GM12878 (cell line): ENCODE data around the gene CFAP61. TPM values are rescaled to one million over a fixed set of nuclear protein-coding genes. Genes with fewer than 3 reads are reported as not detected.

Experiments used
- ATAC-seq: fragments of 200-7000 bp; cut with Tn5 transposase; 3 replicates; pipeline ENCODE4 v1.9.1; 2020; ENCODE audit warnings: mild to moderate bottlenecking, moderate library complexity
- BruUV-seq: library from RNA; stranded (reverse); fragments of 400-500 nt; replicated peaks from 2 replicates; lab custom pipeline; 2021; lab: Mats Ljungman, UMichigan
- CTCF ChIA-PET: fragments of 300-600 bp; sonication (Branson Sonifier 250); formaldehyde crosslinking; extraction: SDS; loops from one replicate; lab custom pipeline; 2021; ENCODE audit warnings: inconsistent platforms; lab: Yijun Ruan, JAX
- POLR2A ChIA-PET: fragments of 350-600 bp; formaldehyde crosslinking; extraction: SDS; loops from one replicate; lab custom pipeline; 2021; ENCODE audit warnings: inconsistent platforms; lab: Charles Lee
- RAD21 ChIA-PET: fragments of 300-600 bp; sonication (Branson Sonifier 250); formaldehyde crosslinking; loops from one replicate; lab custom pipeline; 2023; ENCODE audit warnings: antibody characterized with exemption; ENCODE audit not compliant: unreplicated experiment; lab: Charles Lee
- SMC1A ChIA-PET: fragments of 300-600 bp; sonication (Branson Sonifier 250); formaldehyde crosslinking; loops from one replicate; lab custom pipeline; 2023; ENCODE audit not compliant: unreplicated experiment, uncharacterized antibody; lab: Charles Lee
- DNase-seq: peaks from one replicate; pipeline ENCODE4 v3.0.0-alpha.2; 2011; ENCODE audit warnings: low read depth, low spot score
- FAIRE-seq: peaks from 3 replicates; lab custom pipeline; 2011; peaks lifted over from hg19 to GRCh38; lab: Jason Lieb, UNC
- H2AFZ ChIP-seq: 2 replicates; pipeline ENCODE4 v1.6.0; 2011; ENCODE audit warnings: low read depth, low read length, control low read depth; ENCODE audit not compliant: control insufficient read depth
- H3K27ac ChIP-seq: 2 replicates; pipeline ENCODE4 v1.5.1; 2011; ENCODE audit warnings: control low read depth; ENCODE audit not compliant: control insufficient read depth, insufficient read depth
- H3K27me3 ChIP-seq, 2 experiments: replicated peaks in 1 of 2; 2 replicates each; pipeline versions ENCODE4 v1.6.0 to v1.6.1; 2011; ENCODE audit warnings: low read length in 1 of 2; ENCODE audit not compliant: control insufficient read depth in 2 of 2, insufficient read depth in 2 of 2
- H3K36me3 ChIP-seq, 2 experiments: 2 replicates each; pipeline ENCODE4 v1.5.1; 2011; ENCODE audit warnings: low read length in 1 of 2; ENCODE audit not compliant: control insufficient read depth in 2 of 2, insufficient read depth in 2 of 2
- H3K4me1 ChIP-seq: 2 replicates; pipeline ENCODE4 v1.6.1; 2011; ENCODE audit warnings: mild to moderate bottlenecking, low read length, moderate library complexity, mixed read lengths; ENCODE audit not compliant: control insufficient read depth, insufficient read depth
- H3K4me2 ChIP-seq: 2 replicates; pipeline ENCODE4 v1.6.0; 2011; ENCODE audit warnings: control low read depth; ENCODE audit not compliant: control insufficient read depth, insufficient read depth
- H3K4me3 ChIP-seq: fragments of 200-600 bp; sonication (generic); 2 replicates; pipeline ENCODE4 v1.5.1; 2016
- H3K79me2 ChIP-seq: 2 replicates; pipeline ENCODE4 v1.6.0; 2011; ENCODE audit warnings: low read length; ENCODE audit not compliant: control insufficient read depth, insufficient read depth
- H3K9ac ChIP-seq: 2 replicates; pipeline ENCODE4 v1.8.0; 2011; ENCODE audit warnings: low read length, control low read depth, mixed read lengths; ENCODE audit not compliant: control insufficient read depth, insufficient read depth
- H3K9me3 ChIP-seq: replicated peaks from 3 replicates; pipeline ENCODE4 v1.5.1; 2011; ENCODE audit warnings: mild to moderate bottlenecking, low read length; ENCODE audit not compliant: control insufficient read depth, insufficient read depth
- H4K20me1 ChIP-seq: 2 replicates; pipeline ENCODE4 v1.6.0; 2011; ENCODE audit not compliant: control insufficient read depth, insufficient read depth
- CBFB ChIP-seq: IDR thresholded peaks from 2 replicates; pipeline ENCODE4 v1.6.1; 2016; ENCODE audit warnings: antibody characterized with exemption, low read depth
- E2F4 ChIP-seq: IDR thresholded peaks from 2 replicates; pipeline ENCODE4 v1.6.1; 2012; ENCODE audit warnings: low read depth, low read length, improper control_type of control experiment
- FOXM1 ChIP-seq: IDR thresholded peaks from 2 replicates; pipeline ENCODE4 v1.6.1; 2012; ENCODE audit warnings: low read depth, mild to moderate bottlenecking, inconsistent platforms, low read length, moderate library complexity
- IRF4 ChIP-seq: IDR thresholded peaks from 2 replicates; pipeline ENCODE4 v1.6.1; 2011; ENCODE audit warnings: low read depth, low read length
- JUNB ChIP-seq: IDR thresholded peaks from 2 replicates; pipeline ENCODE4 v1.6.1; 2016; ENCODE audit warnings: antibody characterized with exemption, mild to moderate bottlenecking
- KDM1A ChIP-seq: fragments of 200-600 bp; sonication (generic); IDR thresholded peaks from 2 replicates; pipeline ENCODE4 v1.6.1; 2016; ENCODE audit warnings: borderline replicate concordance
- MEF2A ChIP-seq: IDR thresholded peaks from 2 replicates; pipeline ENCODE4 v1.6.1; 2011; ENCODE audit warnings: low read depth, mild to moderate bottlenecking, low read length, moderate library complexity; ENCODE audit not compliant: insufficient read depth
- MXI1 ChIP-seq: fragments of 150-350 bp; IDR thresholded peaks from 2 replicates; pipeline ENCODE4 v1.6.1; 2011; ENCODE audit warnings: low read depth, mild to moderate bottlenecking, inconsistent platforms, low read length, improper control_type of control experiment
- POLR2AphosphoS2 ChIP-seq: IDR thresholded peaks from 2 replicates; pipeline ENCODE4 v1.6.1; 2011; ENCODE audit warnings: low read depth, mild to moderate bottlenecking, low read length, improper control_type of control experiment, moderate library complexity
- POU2F2 ChIP-seq: IDR thresholded peaks from 3 replicates; pipeline ENCODE4 v1.6.1; 2011; ENCODE audit warnings: low read depth, mild to moderate bottlenecking, low read length, borderline replicate concordance
- RUNX3 ChIP-seq: IDR thresholded peaks from 2 replicates; pipeline ENCODE4 v1.6.1; 2012; ENCODE audit warnings: low read length, inconsistent platforms
- SIN3A ChIP-seq: IDR thresholded peaks from 2 replicates; pipeline ENCODE4 v1.6.1; 2012; ENCODE audit warnings: low read depth, low read length, improper control_type of control experiment
- TAF1 ChIP-seq: IDR thresholded peaks from 2 replicates; pipeline ENCODE4 v1.6.1; 2011; ENCODE audit warnings: mild to moderate bottlenecking, low read depth, low read length, borderline replicate concordance
- ZNF207 ChIP-seq: fragments of 450-650 bp; IDR thresholded peaks from 2 replicates; pipeline ENCODE4 v1.6.1; 2014; ENCODE audit warnings: antibody characterized with exemption, mild to moderate bottlenecking, borderline replicate concordance
- ZNF217 ChIP-seq: fragments of 450-650 bp; IDR thresholded peaks from 2 replicates; pipeline ENCODE4 v1.6.1; 2017; ENCODE audit warnings: antibody characterized with exemption, mild to moderate bottlenecking
- WGBS: methylation state at CpG from one replicate; pipeline ENCODE4 v1.1.6; 2016; ENCODE audit warnings: low lambda C conversion rate; ENCODE audit not compliant: insufficient replicate concordance, insufficient coverage; ENCODE audit errors: missing lambda C conversion rate; 5-methylcytosine and 5-hydroxymethylcytosine counted together
- in situ Hi-C: fragments of 300-500 bp; cut with MboI; formaldehyde crosslinking; loops from 9 replicates; pipeline ENCODE4 v1.14.3; 2018; ENCODE audit warnings: mixed read lengths
- intact Hi-C: fragments of 100-400 bp; cut with micrococcal nuclease; formaldehyde crosslinking; loops from one replicate; pipeline ENCODE4 v1.14.2; 2022; ENCODE audit not compliant: unreplicated experiment
- polyA plus RNA-seq, 11 experiments: library from polyadenylated mRNA; depleted of rRNA in 4 of 11; unstranded in 6 of 11; stranded (reverse) in 5 of 11; fragments of >200 nt; fragmentation: Nextera tagmentation in 4 of 11; fragmentation: Illumina TruSeq in 1 of 11; extraction: Ambion mirVana in 4 of 11; extraction: Trizol in 1 of 11; gene quantifications; 1 replicate in 1 of 11; 2 replicates in 10 of 11; pipeline versions ENCODE4 v1.2.1 to v1.2.3, GENCODE V29; 2011 to 2016; ENCODE audit warnings: inconsistent platforms in 2 of 11, missing spikeins in 2 of 11, low read depth in 1 of 11
- total RNA-seq, 4 experiments: library from RNA; depleted of rRNA in 3 of 4; stranded (reverse); fragments of >200 nt in 3 of 4; fragmentation: Illumina TruSeq in 1 of 4; extraction: Trizol in 1 of 4; gene quantifications; 2 replicates each; pipeline versions ENCODE4 v1.2.1 to v1.2.3, GENCODE V29; 2013 to 2021
- TF ChIP-seq, protein P1 (sequence below): IDR thresholded peaks from 2 replicates; pipeline ENCODE4 v1.6.1; 2011; ENCODE audit warnings: borderline replicate concordance, low read depth, mild to moderate bottlenecking, moderate library complexity, low read length; ENCODE audit not compliant: insufficient read depth, poor library complexity, severe bottlenecking

The CFAP61 gene
- total and polyA plus RNA-seq, 10 of the 15 experiments (the other 5 are each of a cell fraction or from before 2014, with no cell fraction given) = 0.11 to 0.41 (median 0.24) TPM; not detected in 7

- TF ChIP-seq ZNF207 = no peak
Measured at GRCh38 chr20:20228351-20228750, 176.0 kb downstream of the CFAP61 start (continued).

DNA sequence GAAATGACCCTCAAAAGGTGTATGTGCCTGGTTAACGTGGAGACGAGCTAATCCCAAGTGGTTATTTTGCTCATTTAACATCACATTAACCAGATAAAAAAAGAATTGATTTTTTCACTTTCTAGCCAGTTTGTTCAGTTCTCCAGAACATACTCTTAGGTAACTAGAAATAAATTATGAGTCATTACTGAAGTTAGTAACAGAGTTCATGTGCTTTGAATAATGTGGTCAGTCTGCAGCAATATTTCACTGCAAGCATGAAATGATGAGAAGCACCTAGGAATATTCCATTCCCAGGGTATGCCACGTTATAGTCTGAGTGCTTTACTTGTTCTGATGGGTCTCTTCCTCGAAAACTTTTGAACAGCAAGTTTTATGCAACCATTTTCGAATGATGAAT is 177.3 kb downstream of the CFAP61 start:
- no TSS peak for BruUV-seq
- H3K4me3 ChIP-seq = no peak overlapping the region
- 18% methylated on average over 5 of the region's 5 CpGs for WGBS
- H3K4me2 ChIP-seq = no peak overlapping the region
- H3K79me2 ChIP-seq = no peaks in the 10 kb centered on the region
- ATAC-seq = no peak; the same call in 2 of the 3 replicates
- ChIA-PET SMC1A (no interaction called here), RAD21 (no interaction called here), CTCF (interaction anchor here (0.6 to 1.8 kb wide), 6 partner anchors 9 to 175 kb away, joined by 3 to 6 read pairs (median 4); no protein-coding TSS in a partner anchor), POLR2A (no interaction called here)
- in situ Hi-C loops = no loop called here
- no peak for DNase-seq
- no peaks in the 10 kb centered on the region for H3K36me3 ChIP-seq
- H3K27me3 ChIP-seq = no peaks in the 10 kb centered on the region; a peak in 1 of 4 replicates
- TF ChIP-seq JUNB = peak; percentile 18; the same call in 1 of the 2 replicates
- TF ChIP-seq MXI1 = no peak
- TF ChIP-seq POU2F2 = 0 out of 3 replicates have a peak, but pooled peaks have one; percentile 73
- TF ChIP-seq SIN3A = no peak
- TF ChIP-seq E2F4 = no peak
- TF ChIP-seq, protein P1, sequence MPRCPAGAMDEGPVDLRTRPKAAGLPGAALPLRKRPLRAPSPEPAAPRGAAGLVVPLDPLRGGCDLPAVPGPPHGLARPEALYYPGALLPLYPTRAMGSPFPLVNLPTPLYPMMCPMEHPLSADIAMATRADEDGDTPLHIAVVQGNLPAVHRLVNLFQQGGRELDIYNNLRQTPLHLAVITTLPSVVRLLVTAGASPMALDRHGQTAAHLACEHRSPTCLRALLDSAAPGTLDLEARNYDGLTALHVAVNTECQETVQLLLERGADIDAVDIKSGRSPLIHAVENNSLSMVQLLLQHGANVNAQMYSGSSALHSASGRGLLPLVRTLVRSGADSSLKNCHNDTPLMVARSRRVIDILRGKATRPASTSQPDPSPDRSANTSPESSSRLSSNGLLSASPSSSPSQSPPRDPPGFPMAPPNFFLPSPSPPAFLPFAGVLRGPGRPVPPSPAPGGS = no peak
- no peak for TF ChIP-seq POLR2AphosphoS2
- TF ChIP-seq KDM1A = no peak
- 0 out of 2 replicates have a peak, but pooled peaks have one; percentile 6 for TF ChIP-seq RUNX3
- 0 out of 2 replicates have a peak, but pooled peaks have one; percentile 31 for TF ChIP-seq MEF2A
- no peak for TF ChIP-seq TAF1
- peak; percentile 66; the same call in 1 of the 2 replicates for TF ChIP-seq ZNF217
- no peak for TF ChIP-seq CBFB
- peak; percentile 48; the same call in 1 of the 2 replicates for TF ChIP-seq IRF4
- no peak for TF ChIP-seq FOXM1
- H3K9ac ChIP-seq = no peak overlapping the region
- no peaks in the 10 kb centered on the region; the same call in 1 of the 2 replicates for H4K20me1 ChIP-seq
- no peak for FAIRE-seq
- no peaks in the 10 kb centered on the region for H3K4me1 ChIP-seq
- intact Hi-C loops = no loop called here
- H3K9me3 ChIP-seq = no peaks in the 10 kb centered on the region
- no peak overlapping the region for H3K27ac ChIP-seq
- no peak overlapping the region for H2AFZ ChIP-seq
